B cell (primary cell): ENCODE data around the gene WNT9B.

ENCODE experiments used
- EZH2 ChIP-seq: IDR thresholded peaks from 2 replicates; pipeline ENCODE4 v1.6.1; 2012; ENCODE audit warnings: borderline replicate concordance, low read depth, mild to moderate bottlenecking, moderate library complexity, low read length; ENCODE audit not compliant: insufficient read depth, poor library complexity, severe bottlenecking
- TF ChIP-seq, protein P1 (sequence below): fragments of 200-600 bp; IDR thresholded peaks from one replicate; pipeline ENCODE4 v1.8.0; 2022; ENCODE audit warnings: antibody characterized with exemption, mild to moderate bottlenecking

- TF ChIP-seq, protein P1, sequence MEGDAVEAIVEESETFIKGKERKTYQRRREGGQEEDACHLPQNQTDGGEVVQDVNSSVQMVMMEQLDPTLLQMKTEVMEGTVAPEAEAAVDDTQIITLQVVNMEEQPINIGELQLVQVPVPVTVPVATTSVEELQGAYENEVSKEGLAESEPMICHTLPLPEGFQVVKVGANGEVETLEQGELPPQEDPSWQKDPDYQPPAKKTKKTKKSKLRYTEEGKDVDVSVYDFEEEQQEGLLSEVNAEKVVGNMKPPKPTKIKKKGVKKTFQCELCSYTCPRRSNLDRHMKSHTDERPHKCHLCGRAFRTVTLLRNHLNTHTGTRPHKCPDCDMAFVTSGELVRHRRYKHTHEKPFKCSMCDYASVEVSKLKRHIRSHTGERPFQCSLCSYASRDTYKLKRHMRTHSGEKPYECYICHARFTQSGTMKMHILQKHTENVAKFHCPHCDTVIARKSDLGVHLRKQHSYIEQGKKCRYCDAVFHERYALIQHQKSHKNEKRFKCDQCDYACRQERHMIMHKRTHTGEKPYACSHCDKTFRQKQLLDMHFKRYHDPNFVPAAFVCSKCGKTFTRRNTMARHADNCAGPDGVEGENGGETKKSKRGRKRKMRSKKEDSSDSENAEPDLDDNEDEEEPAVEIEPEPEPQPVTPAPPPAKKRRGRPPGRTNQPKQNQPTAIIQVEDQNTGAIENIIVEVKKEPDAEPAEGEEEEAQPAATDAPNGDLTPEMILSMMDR = no peak
- no peak for TF ChIP-seq EZH2
These were observed 48.6 kb upstream of the WNT9B start for GRCh38 chr17:46802800-46803199.
